ENCODE results near the gene PEX3.
"Not testable (repeated sequence)": the region's sequence is repeated elsewhere in the genome, so short reads cannot be mapped to it uniquely, and the experiment has no call there.

PEX3 gene

GRCh38 chr6:143457563-143458359, 7.2 kb downstream of the PEX3 start:
- Histone ChIP-seq H3K4me3 (ENCODE audit: low read length) (no peak overlapping the region), H3K27me3 (ENCODE audit: control insufficient read depth, insufficient read depth, low read length) (no peaks in the 10 kb centered on the region), H3K4me1 (ENCODE audit: control insufficient read depth, insufficient read depth, low read length) (no peaks in the 10 kb centered on the region), H3K9ac (ENCODE audit: low read length) (no peak overlapping the region), H3K36me3 (ENCODE audit: control insufficient read depth, insufficient read depth, low read length) (peaks cover 2% of the 10 kb centered on the region), H3K27ac (ENCODE audit: low read depth, low read length) (no peak overlapping the region)

GRCh38 chr6:143465546-143465945, 14.9 kb downstream of the PEX3 start:
- Histone ChIP-seq H3K27ac (ENCODE audit: low read depth, low read length) (no peak overlapping the region), H3K4me1 (ENCODE audit: control insufficient read depth, insufficient read depth, low read length) (no peaks in the 10 kb centered on the region), H3K4me3 (ENCODE audit: low read length) (no peak overlapping the region), H3K36me3 (ENCODE audit: control insufficient read depth, insufficient read depth, low read length) (peaks cover 2% of the 10 kb centered on the region), H3K9ac (ENCODE audit: low read length) (no peak overlapping the region), H3K27me3 (ENCODE audit: control insufficient read depth, insufficient read depth, low read length) (no peaks in the 10 kb centered on the region)

- Histone ChIP-seq H3K9ac (ENCODE audit: low read length) (no peak overlapping the region), H3K27me3 (ENCODE audit: control insufficient read depth, insufficient read depth, low read length) (no peaks in the 10 kb centered on the region), H3K4me1 (ENCODE audit: control insufficient read depth, insufficient read depth, low read length) (no peaks in the 10 kb centered on the region), H3K4me3 (ENCODE audit: low read length) (no peak overlapping the region), H3K27ac (ENCODE audit: low read depth, low read length) (no peak overlapping the region), H3K36me3 (ENCODE audit: control insufficient read depth, insufficient read depth, low read length) (no peaks in the 10 kb centered on the region)
Observed at GRCh38 chr6:143468026-143468425, 17.4 kb downstream of the PEX3 start.

GRCh38 chr6:143468823-143469222, 18.2 kb downstream of the PEX3 start:
- H3K4me1 ChIP-seq (ENCODE audit: control insufficient read depth, insufficient read depth, low read length); H3K4me3 ChIP-seq (ENCODE audit: low read length); H3K9ac ChIP-seq (ENCODE audit: low read length); H3K27me3 ChIP-seq (ENCODE audit: control insufficient read depth, insufficient read depth, low read length); H3K27ac ChIP-seq (ENCODE audit: low read depth, low read length); H3K36me3 ChIP-seq (ENCODE audit: control insufficient read depth, insufficient read depth, low read length): not testable (repeated sequence)

- Histone ChIP-seq H3K4me1 (ENCODE audit: control insufficient read depth, insufficient read depth, low read length) (no peaks in the 10 kb centered on the region), H3K4me3 (ENCODE audit: low read length) (no peak overlapping the region), H3K27ac (ENCODE audit: low read depth, low read length) (no peak overlapping the region), H3K27me3 (ENCODE audit: control insufficient read depth, insufficient read depth, low read length) (no peaks in the 10 kb centered on the region), H3K36me3 (ENCODE audit: control insufficient read depth, insufficient read depth, low read length) (no peaks in the 10 kb centered on the region), H3K9ac (ENCODE audit: low read length) (no peak overlapping the region)
Observed at GRCh38 chr6:143471822-143472221, 21.2 kb downstream of the PEX3 start.

GRCh38 chr6:143476545-143476944, 25.9 kb downstream of the PEX3 start:
- Histone ChIP-seq H3K36me3 (ENCODE audit: control insufficient read depth, insufficient read depth, low read length) (peaks cover 4% of the 10 kb centered on the region), H3K4me3 (ENCODE audit: low read length) (no peak overlapping the region), H3K27me3 (ENCODE audit: control insufficient read depth, insufficient read depth, low read length) (no peaks in the 10 kb centered on the region), H3K4me1 (ENCODE audit: control insufficient read depth, insufficient read depth, low read length) (no peaks in the 10 kb centered on the region), H3K27ac (ENCODE audit: low read depth, low read length) (no peak overlapping the region), H3K9ac (ENCODE audit: low read length) (no peak overlapping the region)

- peaks cover 4% of the 10 kb centered on the region for H3K36me3 ChIP-seq (ENCODE audit: control insufficient read depth, insufficient read depth, low read length)
Observed at GRCh38 chr6:143478479-143479062, 28.0 kb downstream of the PEX3 start.

GRCh38 chr6:143482593-143482992, 32.0 kb downstream of the PEX3 start:
- Histone ChIP-seq H3K36me3 (ENCODE audit: control insufficient read depth, insufficient read depth, low read length) (peaks cover 4% of the 10 kb centered on the region), H3K4me3 (ENCODE audit: low read length) (no peak overlapping the region), H3K27ac (ENCODE audit: low read depth, low read length) (no peak overlapping the region), H3K4me1 (ENCODE audit: control insufficient read depth, insufficient read depth, low read length) (no peaks in the 10 kb centered on the region), H3K9ac (ENCODE audit: low read length) (no peak overlapping the region), H3K27me3 (ENCODE audit: control insufficient read depth, insufficient read depth, low read length) (no peaks in the 10 kb centered on the region)

More at GRCh38 chr6:143478479-143479062, 28.0 kb downstream of the PEX3 start:
- no peak overlapping the region for H3K27ac ChIP-seq (ENCODE audit: low read depth, low read length)
- H3K4me1 ChIP-seq (ENCODE audit: control insufficient read depth, insufficient read depth, low read length) = no peaks in the 10 kb centered on the region
- H3K9ac ChIP-seq (ENCODE audit: low read length) = no peak overlapping the region
- no peak overlapping the region for H3K4me3 ChIP-seq (ENCODE audit: low read length)
- no peaks in the 10 kb centered on the region for H3K27me3 ChIP-seq (ENCODE audit: control insufficient read depth, insufficient read depth, low read length)

- H3K4me3 ChIP-seq (ENCODE audit: low read length) = no peak overlapping the region
- H3K9ac ChIP-seq (ENCODE audit: low read length) = no peak overlapping the region
Observed at GRCh38 chr6:143485967-143486366, 35.4 kb downstream of the PEX3 start.

GRCh38 chr6:143486752-143487151, 36.1 kb downstream of the PEX3 start:
- Histone ChIP-seq H3K36me3 (ENCODE audit: control insufficient read depth, insufficient read depth, low read length) (no peaks in the 10 kb centered on the region), H3K27me3 (ENCODE audit: control insufficient read depth, insufficient read depth, low read length) (no peaks in the 10 kb centered on the region), H3K4me1 (ENCODE audit: control insufficient read depth, insufficient read depth, low read length) (no peaks in the 10 kb centered on the region), H3K27ac (ENCODE audit: low read depth, low read length) (no peak overlapping the region), H3K9ac (ENCODE audit: low read length) (no peak overlapping the region), H3K4me3 (ENCODE audit: low read length) (no peak overlapping the region)

More at GRCh38 chr6:143485967-143486366, 35.4 kb downstream of the PEX3 start:
- Histone ChIP-seq H3K27ac (ENCODE audit: low read depth, low read length) (no peak overlapping the region), H3K27me3 (ENCODE audit: control insufficient read depth, insufficient read depth, low read length) (no peaks in the 10 kb centered on the region), H3K4me1 (ENCODE audit: control insufficient read depth, insufficient read depth, low read length) (no peaks in the 10 kb centered on the region), H3K36me3 (ENCODE audit: control insufficient read depth, insufficient read depth, low read length) (no peaks in the 10 kb centered on the region)

- no peaks in the 10 kb centered on the region for H3K4me1 ChIP-seq (ENCODE audit: control insufficient read depth, insufficient read depth, low read length)
- H3K36me3 ChIP-seq (ENCODE audit: control insufficient read depth, insufficient read depth, low read length) = no peaks in the 10 kb centered on the region
- no peak overlapping the region for H3K9ac ChIP-seq (ENCODE audit: low read length)
- no peak overlapping the region for H3K27ac ChIP-seq (ENCODE audit: low read depth, low read length)
- no peaks in the 10 kb centered on the region for H3K27me3 ChIP-seq (ENCODE audit: control insufficient read depth, insufficient read depth, low read length)
- no peak overlapping the region for H3K4me3 ChIP-seq (ENCODE audit: low read length)
Observed at GRCh38 chr6:143490244-143490643, 39.6 kb downstream of the PEX3 start.

GRCh38 chr6:143490775-143491174, 40.2 kb downstream of the PEX3 start:
- H3K27ac ChIP-seq (ENCODE audit: low read depth, low read length) = no peak overlapping the region
- no peak overlapping the region for H3K9ac ChIP-seq (ENCODE audit: low read length)
- no peaks in the 10 kb centered on the region for H3K27me3 ChIP-seq (ENCODE audit: control insufficient read depth, insufficient read depth, low read length)
- H3K4me3 ChIP-seq (ENCODE audit: low read length) = no peak overlapping the region
- H3K36me3 ChIP-seq (ENCODE audit: control insufficient read depth, insufficient read depth, low read length) = no peaks in the 10 kb centered on the region
- H3K4me1 ChIP-seq (ENCODE audit: control insufficient read depth, insufficient read depth, low read length) = no peaks in the 10 kb centered on the region

GRCh38 chr6:143496974-143497373, 46.4 kb downstream of the PEX3 start:
- Histone ChIP-seq H3K27ac (ENCODE audit: low read depth, low read length) (no peak overlapping the region), H3K4me1 (ENCODE audit: control insufficient read depth, insufficient read depth, low read length) (no peaks in the 10 kb centered on the region), H3K9ac (ENCODE audit: low read length) (no peak overlapping the region), H3K27me3 (ENCODE audit: control insufficient read depth, insufficient read depth, low read length) (no peaks in the 10 kb centered on the region), H3K4me3 (ENCODE audit: low read length) (no peak overlapping the region), H3K36me3 (ENCODE audit: control insufficient read depth, insufficient read depth, low read length) (peaks cover 17% of the 10 kb centered on the region)

Data from rectal smooth muscle tissue (tissue), 1 donor.